Loucy (cell line): ENCODE data around the gene CELSR1.

Experiments
- EZH2phosphoT487 ChIP-seq: fragments of 200-600 bp; IDR thresholded peaks from 2 replicates; pipeline ENCODE4 v1.6.1; 2018; ENCODE audit warnings: antibody characterized with exemption, mild to moderate bottlenecking, moderate library complexity, borderline replicate concordance
- TF ChIP-seq, protein P1 (sequence below): fragments of 200-600 bp; sonication (generic); conservative IDR thresholded peaks from 2 replicates; pipeline ENCODE4 v1.5.1; 2014; ENCODE audit warnings: mild to moderate bottlenecking, antibody characterized with exemption, low read length

DNA sequence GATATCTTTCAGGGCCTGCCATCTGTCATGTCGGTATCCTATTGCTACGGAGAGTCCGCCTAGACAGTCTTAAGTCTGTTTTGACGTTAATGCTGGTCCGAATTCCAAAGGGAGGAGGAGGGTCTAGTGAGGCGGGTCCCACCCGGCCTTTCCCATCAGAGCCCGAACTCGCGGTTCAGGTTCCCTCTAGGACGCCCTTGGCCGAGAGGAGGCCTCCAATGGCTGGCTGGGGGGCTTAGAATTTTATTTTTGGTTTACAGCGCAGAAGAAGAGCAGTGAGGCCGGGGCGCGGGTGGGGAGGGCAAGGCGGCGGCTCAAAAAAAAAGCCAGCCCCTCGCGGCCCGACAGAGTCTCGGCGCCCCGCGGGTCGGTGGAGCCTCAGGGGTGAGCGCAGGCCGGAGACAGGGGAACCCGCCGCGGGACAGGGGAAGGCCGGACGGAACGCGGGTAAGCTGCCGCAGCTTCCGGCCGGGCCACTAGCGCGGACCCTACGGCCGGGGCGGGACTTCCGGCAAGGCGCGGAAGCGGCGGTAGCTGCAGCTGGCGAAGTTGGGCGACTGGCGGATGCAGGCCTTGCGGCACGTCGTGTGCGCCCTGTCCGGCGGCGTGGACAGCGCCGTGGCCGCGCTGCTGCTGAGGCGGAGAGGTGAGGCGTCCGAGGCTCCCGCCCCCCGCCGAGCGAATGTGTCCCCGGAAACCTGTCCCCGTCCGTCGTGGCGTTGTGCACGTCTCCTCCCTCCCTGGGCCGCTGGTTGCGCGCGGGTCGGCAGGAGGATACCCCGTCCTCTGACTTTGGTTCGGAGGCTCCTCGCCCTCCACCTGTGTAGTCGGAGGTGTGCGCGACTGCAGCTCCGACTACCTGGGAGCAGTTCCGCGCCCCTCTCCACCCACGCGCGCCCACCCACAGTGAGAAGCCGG lies 202.0 kb downstream of the CELSR1 start, which contains the start of gene TRMU:
- TF ChIP-seq, protein P1, sequence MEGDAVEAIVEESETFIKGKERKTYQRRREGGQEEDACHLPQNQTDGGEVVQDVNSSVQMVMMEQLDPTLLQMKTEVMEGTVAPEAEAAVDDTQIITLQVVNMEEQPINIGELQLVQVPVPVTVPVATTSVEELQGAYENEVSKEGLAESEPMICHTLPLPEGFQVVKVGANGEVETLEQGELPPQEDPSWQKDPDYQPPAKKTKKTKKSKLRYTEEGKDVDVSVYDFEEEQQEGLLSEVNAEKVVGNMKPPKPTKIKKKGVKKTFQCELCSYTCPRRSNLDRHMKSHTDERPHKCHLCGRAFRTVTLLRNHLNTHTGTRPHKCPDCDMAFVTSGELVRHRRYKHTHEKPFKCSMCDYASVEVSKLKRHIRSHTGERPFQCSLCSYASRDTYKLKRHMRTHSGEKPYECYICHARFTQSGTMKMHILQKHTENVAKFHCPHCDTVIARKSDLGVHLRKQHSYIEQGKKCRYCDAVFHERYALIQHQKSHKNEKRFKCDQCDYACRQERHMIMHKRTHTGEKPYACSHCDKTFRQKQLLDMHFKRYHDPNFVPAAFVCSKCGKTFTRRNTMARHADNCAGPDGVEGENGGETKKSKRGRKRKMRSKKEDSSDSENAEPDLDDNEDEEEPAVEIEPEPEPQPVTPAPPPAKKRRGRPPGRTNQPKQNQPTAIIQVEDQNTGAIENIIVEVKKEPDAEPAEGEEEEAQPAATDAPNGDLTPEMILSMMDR: no peak
- TF ChIP-seq EZH2phosphoT487: no peak
